A673 (cell line): ENCODE results near the gene ABCD3. TPM values are rescaled to one million over a fixed set of nuclear protein-coding genes. Genes with fewer than 3 reads are reported as not detected.

ENCODE experiments used
- BruUV-seq: library from RNA; stranded (reverse); fragments of 400-500 nt; replicated peaks from 2 replicates; lab custom pipeline; 2021; lab: Mats Ljungman, UMichigan
- CTCF ChIA-PET: fragments of 300-600 bp; sonication (Branson Sonifier 250); formaldehyde crosslinking; loops from one replicate; lab custom pipeline; 2022; ENCODE audit warnings: antibody characterized with exemption; lab: Charles Lee
- POLR2A ChIA-PET: fragments of 300-600 bp; sonication (Branson Sonifier 250); formaldehyde crosslinking; loops from one replicate; lab custom pipeline; 2022; ENCODE audit warnings: antibody characterized with exemption; ENCODE audit not compliant: low non-redundant PET; lab: Charles Lee
- DNase-seq: peaks from one replicate; pipeline ENCODE4 v3.0.0-alpha.2; 2015; ENCODE audit warnings: low spot score
- H3K27ac ChIP-seq: fragments of 200-600 bp; sonication (generic); 2 replicates; pipeline ENCODE4 v1.5.1; 2016; ENCODE audit warnings: mixed run types, low read depth, mild to moderate bottlenecking, mixed read lengths, antibody characterized with exemption, low read length; ENCODE audit not compliant: poor library complexity, severe bottlenecking
- H3K27me3 ChIP-seq: fragments of 200-600 bp; sonication (generic); replicated peaks from 2 replicates; pipeline ENCODE4 v1.6.1; 2017; ENCODE audit warnings: mixed run types, low read depth, mild to moderate bottlenecking, mixed read lengths, antibody characterized with exemption, low read length; ENCODE audit not compliant: insufficient read depth, poor library complexity
- H3K36me3 ChIP-seq: fragments of 200-600 bp; sonication (generic); 2 replicates; pipeline ENCODE4 v1.6.1; 2016; ENCODE audit warnings: mixed run types, mild to moderate bottlenecking, mixed read lengths, antibody characterized with exemption, low read length; ENCODE audit not compliant: insufficient read depth, poor library complexity, severe bottlenecking
- H3K4me1 ChIP-seq: fragments of 200-600 bp; sonication (generic); 2 replicates; pipeline ENCODE4 v1.6.1; 2017; ENCODE audit warnings: mixed run types, mild to moderate bottlenecking, mixed read lengths, antibody characterized with exemption, low read length; ENCODE audit not compliant: insufficient read depth, poor library complexity, severe bottlenecking
- H3K4me3 ChIP-seq: fragments of 200-600 bp; sonication (generic); 2 replicates; pipeline ENCODE4 v1.5.1; 2016; ENCODE audit warnings: low read depth, mixed run types, mild to moderate bottlenecking, mixed read lengths, low read length; ENCODE audit not compliant: poor library complexity, severe bottlenecking
- H3K9me3 ChIP-seq: fragments of 200-600 bp; sonication (generic); 2 replicates; pipeline ENCODE4 v1.6.1; 2016; ENCODE audit warnings: mixed run types, low read depth, mild to moderate bottlenecking, mixed read lengths, antibody characterized with exemption, low read length; ENCODE audit not compliant: poor library complexity, severe bottlenecking
- CTCF ChIP-seq: fragments of 300-800, 200-600 bp; sonication (generic); conservative IDR thresholded peaks from 2 replicates; pipeline ENCODE4 v1.5.1; 2017; ENCODE audit warnings: low read depth, mild to moderate bottlenecking, antibody characterized with exemption, low read length, moderate library complexity, mixed read lengths
- EZH2 ChIP-seq: fragments of 200-600 bp; sonication (generic); IDR thresholded peaks from 2 replicates; pipeline ENCODE4 v1.6.1; 2017; ENCODE audit warnings: borderline replicate concordance, low read depth, mild to moderate bottlenecking, mixed read lengths, antibody characterized with exemption, low read length; ENCODE audit not compliant: poor library complexity, severe bottlenecking
- intact Hi-C: fragments of 100-400 bp; cut with micrococcal nuclease; formaldehyde crosslinking; loops from one replicate; pipeline ENCODE4 v1.10.0; 2022; ENCODE audit not compliant: unreplicated experiment
- total RNA-seq: library from RNA; stranded (reverse); gene quantifications from 2 replicates; pipeline ENCODE4 v1.2.3, GENCODE V29; 2021

ABCD3 gene
- total RNA-seq, 1 experiment from 2014 or later, result 65.0 TPM

DNA sequence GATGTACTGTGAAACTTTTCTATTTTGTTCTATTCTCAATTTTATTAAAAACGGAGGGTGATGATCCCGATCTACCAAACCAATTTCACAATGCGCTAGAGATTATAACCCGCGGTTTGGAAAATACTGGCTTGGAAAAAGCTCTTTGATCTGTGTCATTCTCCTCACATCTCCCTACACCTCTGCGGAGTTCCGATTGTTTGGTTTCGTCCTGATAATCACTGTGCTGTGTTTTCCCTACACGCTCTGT, 536 bp upstream of the ABCD3 start:
- TF ChIP-seq CTCF (no peak), EZH2 (no peak)
- CTCF ChIA-PET, result interaction anchor here (1.0 kb wide), 1 partner anchor 378 kb away, joined by 3 read pairs; no protein-coding TSS in a partner anchor
- H3K9me3 ChIP-seq, result no peaks in the 10 kb centered on the region
- TSS peak; percentile 90 for BruUV-seq
- peaks cover 20% of the 10 kb centered on the region for H3K4me1 ChIP-seq
- no peak for DNase-seq
- POLR2A ChIA-PET, result no interaction called here
- no peaks in the 10 kb centered on the region for H3K36me3 ChIP-seq
- H3K27me3 ChIP-seq, result no peaks in the 10 kb centered on the region
- intact Hi-C loops, result no loop called here
- peak overlapping the region; percentile 84 for H3K4me3 ChIP-seq
- H3K27ac ChIP-seq, result peak overlapping the region; percentile 86

DNA sequence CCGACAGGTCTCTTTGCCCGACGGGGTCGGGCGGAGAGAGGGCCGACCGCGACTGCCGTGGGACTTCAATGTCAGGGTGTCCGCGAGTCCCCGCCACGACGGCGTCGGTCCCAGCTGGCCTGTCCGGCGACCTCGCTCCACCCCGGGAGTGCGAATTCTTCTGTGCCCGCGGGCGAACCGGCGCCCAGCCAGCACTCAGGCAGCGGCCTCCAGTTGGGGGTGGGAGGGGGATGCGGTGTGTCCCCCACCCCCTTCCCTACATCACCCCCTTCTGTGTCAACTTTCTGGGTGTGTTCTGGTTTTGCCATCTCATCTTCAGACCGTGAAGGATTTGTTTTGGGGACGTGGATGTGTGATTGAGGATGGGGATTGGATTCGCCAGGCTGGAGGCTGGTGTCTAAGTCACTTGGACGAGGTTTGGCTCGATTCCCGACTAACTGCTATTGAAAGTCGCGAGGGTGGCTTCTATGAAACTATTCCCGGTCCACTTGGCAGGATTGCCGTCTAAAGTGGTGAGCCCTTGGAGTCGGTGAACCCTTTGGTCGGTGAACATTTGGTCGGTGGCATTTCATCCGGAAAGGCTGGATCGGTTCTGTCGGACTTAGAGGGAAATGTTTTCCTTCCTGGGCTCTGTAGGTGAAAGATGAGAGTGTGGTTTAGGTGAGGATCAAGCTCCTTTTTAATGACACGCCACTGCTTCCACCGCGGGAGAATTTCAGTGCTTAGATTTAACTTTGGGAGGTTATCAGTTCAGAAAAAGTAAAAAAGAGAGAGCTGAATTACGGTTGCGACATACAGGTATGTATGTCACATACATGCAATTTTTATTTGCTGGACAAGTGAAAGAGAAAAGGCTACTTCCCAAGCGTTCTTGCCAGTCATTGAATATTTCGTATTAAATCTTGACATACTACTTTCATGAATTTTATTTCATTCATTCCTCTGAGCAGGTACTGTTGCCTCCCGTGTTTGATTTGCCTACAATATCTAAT, 771 bp downstream of the ABCD3 start:
- BruUV-seq, result TSS peak; percentile 44
- Histone ChIP-seq H3K27me3 (no peaks in the 10 kb centered on the region), H3K27ac (peak overlapping the region; percentile 86), H3K9me3 (no peaks in the 10 kb centered on the region), H3K4me3 (peak overlapping the region; percentile 84), H3K36me3 (no peaks in the 10 kb centered on the region), H3K4me1 (peaks cover 20% of the 10 kb centered on the region)
- peak; percentile 67 for DNase-seq
- no peak for TF ChIP-seq EZH2
- TF ChIP-seq CTCF, result no peak
- intact Hi-C loops, result no loop called here
- CTCF ChIA-PET, result no interaction called here
- POLR2A ChIA-PET, result no interaction called here

DNA sequence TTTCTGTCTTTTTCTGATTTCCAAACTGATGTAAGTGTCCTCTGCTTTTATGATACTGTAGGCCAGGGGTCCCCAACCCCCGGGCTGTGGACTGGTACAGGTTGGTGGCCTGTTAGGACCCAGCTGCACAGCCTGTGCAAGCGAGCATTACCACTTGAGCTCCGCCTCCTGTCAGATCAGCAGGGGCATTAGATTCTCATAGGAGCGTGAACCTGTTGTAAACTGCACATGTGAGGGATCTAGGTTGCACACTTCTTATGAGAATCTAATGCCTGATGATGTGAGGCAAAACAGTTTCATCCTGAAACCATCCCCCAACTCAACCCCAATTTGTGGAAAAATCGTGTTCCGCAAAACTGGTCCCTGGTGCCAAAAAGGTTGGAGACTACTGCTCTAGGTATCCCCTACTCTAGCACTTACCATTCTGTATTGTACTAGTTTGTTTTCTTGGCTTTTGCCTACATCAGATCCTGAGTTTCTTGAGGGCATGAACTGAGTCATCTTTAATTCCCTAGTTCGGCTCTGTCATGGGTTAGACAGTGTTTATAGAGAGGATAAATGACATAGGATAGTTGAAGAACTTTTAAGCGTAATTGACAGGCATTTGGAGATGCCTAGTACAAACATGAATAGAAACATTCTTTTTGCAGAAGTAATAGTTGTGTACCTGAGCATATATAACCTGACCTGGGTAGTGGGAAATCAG, 4.1 kb downstream of the ABCD3 start:
- no peaks in the 10 kb centered on the region for H3K36me3 ChIP-seq
- TF ChIP-seq CTCF (no peak), EZH2 (no peak)
- intact Hi-C loops, result no loop called here
- no peak overlapping the region for H3K27ac ChIP-seq
- ChIA-PET POLR2A (no interaction called here), CTCF (no interaction called here)
- no peaks in the 10 kb centered on the region for H3K27me3 ChIP-seq
- H3K4me1 ChIP-seq, result peaks cover 15% of the 10 kb centered on the region
- H3K4me3 ChIP-seq, result no peak overlapping the region
- no TSS peak for BruUV-seq
- H3K9me3 ChIP-seq, result no peaks in the 10 kb centered on the region
- DNase-seq, result no peak
